Neuronal stem cell (in vitro differentiated cells): ENCODE results near the gene GSKIP.

Experiments used
- DNase-seq: peaks from one replicate; pipeline ENCODE4 v3.0.0-alpha.2; 2013; ENCODE audit warnings: low spot score
- H2AFZ ChIP-seq: one replicate; pipeline ENCODE4 v1.6.1; 2013; ENCODE audit warnings: mild to moderate bottlenecking, low read length, inconsistent platforms
- H2AK5ac ChIP-seq: 2 replicates; pipeline ENCODE4 v1.6.1; 2013; ENCODE audit warnings: low read depth, mild to moderate bottlenecking, inconsistent platforms, low read length, moderate library complexity, mixed read lengths
- H2BK120ac ChIP-seq: 2 replicates; pipeline ENCODE4 v1.6.1; 2013; ENCODE audit warnings: low read depth, mild to moderate bottlenecking, inconsistent platforms, low read length, moderate library complexity, mixed read lengths
- H2BK12ac ChIP-seq: one replicate; pipeline ENCODE4 v1.6.1; 2013; ENCODE audit warnings: low read length, inconsistent platforms
- H2BK15ac ChIP-seq: 2 replicates; pipeline ENCODE4 v1.6.1; 2013; ENCODE audit warnings: mild to moderate bottlenecking, low read length, inconsistent platforms, mixed read lengths
- H2BK5ac ChIP-seq: one replicate; pipeline ENCODE4 v1.6.1; 2013; ENCODE audit warnings: inconsistent platforms, mild to moderate bottlenecking, low read length, moderate library complexity
- H3K14ac ChIP-seq: one replicate; pipeline ENCODE4 v1.6.1; 2013; ENCODE audit warnings: low read length, inconsistent platforms
- H3K18ac ChIP-seq: 2 replicates; pipeline ENCODE4 v1.6.1; 2013; ENCODE audit warnings: low read length, inconsistent platforms
- H3K23ac ChIP-seq: 2 replicates; pipeline ENCODE4 v1.6.1; 2013; ENCODE audit warnings: low read depth, mild to moderate bottlenecking, mixed read lengths, low read length, inconsistent platforms; ENCODE audit not compliant: poor library complexity
- H3K27ac ChIP-seq: replicated peaks from 3 replicates; pipeline ENCODE4 v1.5.1; 2013; ENCODE audit warnings: low read length, inconsistent platforms
- H3K27me3 ChIP-seq, 3 experiments: 2 replicates each; pipeline ENCODE4 v1.6.1; 2013; ENCODE audit warnings: low read length in 3 of 3, mild to moderate bottlenecking in 2 of 3, inconsistent platforms in 1 of 3, low read depth in 1 of 3, mixed read lengths in 1 of 3, moderate library complexity in 1 of 3; ENCODE audit not compliant: control insufficient read depth in 3 of 3, insufficient read depth in 3 of 3
- H3K36me3 ChIP-seq, 2 donors: replicated peaks in 1 of 2; 2 replicates each; pipeline ENCODE4 v1.6.1; 2013; ENCODE audit warnings: low read length in 2 of 2; ENCODE audit not compliant: control insufficient read depth in 2 of 2, insufficient read depth in 2 of 2
- H3K4ac ChIP-seq: 2 replicates; pipeline ENCODE4 v1.6.1; 2013; ENCODE audit warnings: inconsistent platforms, mild to moderate bottlenecking, low read length, moderate library complexity
- H3K4me1 ChIP-seq, 2 donors: 1 replicate in 1 of 2; 2 replicates in 1 of 2; pipeline ENCODE4 v1.6.1; 2013; ENCODE audit warnings: low read length in 2 of 2, low read depth in 1 of 2; ENCODE audit not compliant: control insufficient read depth in 2 of 2, insufficient read depth in 1 of 2
- H3K4me2 ChIP-seq: one replicate; pipeline ENCODE4 v1.6.1; 2013; ENCODE audit warnings: mild to moderate bottlenecking, low read length, inconsistent platforms; ENCODE audit not compliant: insufficient read depth, poor library complexity, severe bottlenecking
- H3K4me3 ChIP-seq, 2 donors: 2 replicates each; pipeline ENCODE4 v1.5.1; 2013; ENCODE audit warnings: low read length in 2 of 2, mild to moderate bottlenecking in 2 of 2, inconsistent platforms in 1 of 2, moderate library complexity in 1 of 2
- H3K79me1 ChIP-seq: one replicate; pipeline ENCODE4 v1.6.1; 2013; ENCODE audit warnings: low read depth, mild to moderate bottlenecking, inconsistent platforms, low read length, moderate library complexity
- H3K9ac ChIP-seq: one replicate; pipeline ENCODE4 v1.6.1; 2013; ENCODE audit warnings: mild to moderate bottlenecking, low read depth, low read length, inconsistent platforms; ENCODE audit not compliant: poor library complexity
- H3K9me3 ChIP-seq, 2 donors: replicated peaks in 1 of 2; 2 replicates each; pipeline versions ENCODE3 to v1.6.1; 2013; ENCODE audit warnings: low read length in 2 of 2, mild to moderate bottlenecking in 2 of 2, inconsistent platforms in 1 of 2, low read depth in 1 of 2, mixed read lengths in 1 of 2, moderate library complexity in 1 of 2; ENCODE audit not compliant: control insufficient read depth in 2 of 2, insufficient read depth in 1 of 2
- H4K8ac ChIP-seq: one replicate; pipeline ENCODE4 v1.6.1; 2013; ENCODE audit warnings: low read depth, mild to moderate bottlenecking, inconsistent platforms, low read length, moderate library complexity
- H4K91ac ChIP-seq: one replicate; pipeline ENCODE4 v1.6.1; 2013; ENCODE audit warnings: low read length, low read depth, mild to moderate bottlenecking, inconsistent platforms; ENCODE audit not compliant: poor library complexity
- WGBS, 2 donors: extraction: QIAGEN DNeasy Blood & Tissue Kit; methylation state at CpG; one replicate each; pipeline ENCODE4 v1.1.7; 2013; ENCODE audit warnings: missing lambda C conversion rate in 2 of 2, mixed read lengths in 1 of 2; ENCODE audit not compliant: insufficient read length in 2 of 2, insufficient replicate concordance in 1 of 2; ENCODE audit errors: extremely low coverage in 2 of 2; 5-methylcytosine and 5-hydroxymethylcytosine counted together

Gene GSKIP

DNA sequence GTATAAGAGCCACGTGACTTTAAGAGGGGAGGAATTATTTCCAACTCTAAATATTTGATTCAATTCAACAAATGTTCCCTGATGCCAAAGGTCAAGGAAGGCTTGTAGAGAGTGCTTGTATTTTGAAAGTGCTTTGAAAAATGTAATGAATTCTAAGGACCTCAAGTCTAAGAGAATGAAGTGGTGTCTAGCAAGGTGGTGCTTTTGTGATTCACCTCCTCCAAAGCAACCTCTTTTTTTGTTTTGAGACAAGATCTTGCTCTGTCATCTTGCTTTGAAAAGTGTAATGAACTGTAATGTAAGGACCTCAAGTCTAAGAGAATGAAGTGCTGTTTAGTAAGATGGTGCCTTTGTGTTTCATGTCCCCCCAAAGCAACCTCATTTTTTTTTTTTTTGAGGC, 42.4 kb downstream of the GSKIP start:
- H3K4ac ChIP-seq = no peak overlapping the region
- no peak overlapping the region for H3K14ac ChIP-seq
- DNase-seq = no peak
- no peaks in the 10 kb centered on the region for H3K27me3 ChIP-seq
- peaks cover 0 to 3% of the 10 kb centered on the region in 2 donors for H3K4me1 ChIP-seq
- no peak overlapping the region for H3K23ac ChIP-seq
- H3K27ac ChIP-seq = no peak overlapping the region
- H3K79me1 ChIP-seq = no peaks in the 10 kb centered on the region
- no peak overlapping the region for H4K91ac ChIP-seq
- H3K4me3 ChIP-seq = no peak overlapping the region
- no peak overlapping the region for H2BK120ac ChIP-seq
- H2BK5ac ChIP-seq = no peak overlapping the region
- no peak overlapping the region for H3K18ac ChIP-seq
- no peak overlapping the region for H2AK5ac ChIP-seq
- H3K36me3 ChIP-seq = no peaks in the 10 kb centered on the region
- H2BK12ac ChIP-seq = no peak overlapping the region
- H3K9ac ChIP-seq = no peak overlapping the region
- WGBS, 2 donors = no CpG with 5 or more reads among the region's 1 CpG
- no peak overlapping the region for H2BK15ac ChIP-seq
- no peaks in the 10 kb centered on the region for H3K9me3 ChIP-seq
- no peak overlapping the region for H4K8ac ChIP-seq
- H2AFZ ChIP-seq = no peak overlapping the region
- no peak overlapping the region for H3K4me2 ChIP-seq

DNA sequence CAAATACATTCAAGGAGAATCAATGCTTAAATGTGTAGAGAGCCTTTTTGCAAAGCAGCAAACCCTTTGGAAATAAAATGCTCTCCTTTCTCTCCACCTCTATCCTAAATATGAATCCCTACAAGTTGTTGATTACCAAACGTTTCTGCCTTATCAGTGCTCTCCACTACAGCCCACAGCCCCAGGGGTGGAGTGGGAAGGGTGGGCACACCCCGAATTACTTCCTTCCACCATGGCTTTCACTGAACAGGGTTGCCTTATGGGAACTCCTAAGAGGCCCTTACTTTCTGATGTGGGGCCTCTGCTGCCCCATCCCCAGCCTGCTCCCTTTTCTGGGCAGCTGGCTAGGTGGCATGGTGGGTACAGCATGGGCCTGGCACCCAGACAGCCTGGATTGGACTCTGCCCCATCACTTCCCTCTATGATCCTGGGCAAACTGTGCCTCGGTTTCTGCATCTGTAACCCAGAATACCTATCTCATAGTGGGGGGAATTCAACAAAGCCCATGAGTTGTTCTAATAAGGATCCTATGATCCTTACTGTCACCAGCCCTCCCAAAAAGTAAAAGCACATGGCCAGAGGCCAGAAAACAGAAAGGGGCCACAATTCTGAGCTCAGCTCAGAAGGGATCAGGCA, 44.7 kb downstream of the GSKIP start:
- DNase-seq = no peak

DNA sequence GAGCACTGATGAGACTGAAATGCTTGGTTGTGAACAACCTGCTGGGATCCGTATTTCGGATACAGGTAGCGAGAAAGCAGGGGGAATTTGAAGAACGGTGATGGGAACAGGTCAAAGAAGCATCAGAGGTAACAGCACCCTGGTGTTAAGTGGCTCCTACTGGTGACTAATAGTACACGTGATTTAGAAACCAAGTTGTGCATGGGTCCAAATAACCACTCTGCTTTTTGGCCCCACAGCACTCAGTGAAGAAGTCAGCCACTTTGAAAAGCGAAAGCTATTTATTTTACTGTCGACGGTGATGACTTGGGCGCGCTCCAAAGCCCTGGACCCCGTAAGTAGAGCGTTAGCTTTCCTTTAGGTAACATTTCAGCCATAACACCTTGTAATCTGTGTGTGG, 45.3 kb downstream of the GSKIP start:
- Histone ChIP-seq H3K14ac (no peak overlapping the region), H3K36me3 (no peaks in the 10 kb centered on the region), H3K4me3 (no peak overlapping the region), H2AK5ac (no peak overlapping the region), H3K4me2 (no peak overlapping the region), H3K4ac (no peak overlapping the region), H3K9ac (no peak overlapping the region), H3K23ac (no peak overlapping the region), H4K91ac (no peak overlapping the region), H3K79me1 (no peaks in the 10 kb centered on the region), H3K18ac (no peak overlapping the region), H3K27me3 (peaks cover 0 to 3% (median 0%) of the 10 kb centered on the region in 3 experiments), H2AFZ (no peak overlapping the region), H3K4me1 (peaks cover 0 to 3% of the 10 kb centered on the region in 2 donors), H4K8ac (no peak overlapping the region), H3K27ac (no peak overlapping the region), H2BK120ac (no peak overlapping the region), H2BK12ac (no peak overlapping the region), H2BK15ac (no peak overlapping the region), H3K9me3 (no peaks in the 10 kb centered on the region), H2BK5ac (no peak overlapping the region)
- WGBS, 2 donors = no CpG with 5 or more reads among the region's 12 CpGs
- DNase-seq = no peak

More for the DNA sequence above, 44.7 kb downstream of the GSKIP start:
- Histone ChIP-seq H4K91ac (no peak overlapping the region), H2BK15ac (no peak overlapping the region), H3K9me3 (no peaks in the 10 kb centered on the region), H3K27me3 (no peaks in the 10 kb centered on the region), H3K9ac (no peak overlapping the region), H3K14ac (no peak overlapping the region), H2BK12ac (no peak overlapping the region), H3K27ac (no peak overlapping the region), H3K4me1 (peaks cover 0 to 3% of the 10 kb centered on the region in 2 donors), H2BK5ac (no peak overlapping the region), H3K36me3 (no peaks in the 10 kb centered on the region), H3K4me2 (no peak overlapping the region), H3K4me3 (no peak overlapping the region), H2AK5ac (no peak overlapping the region), H3K79me1 (no peaks in the 10 kb centered on the region), H3K4ac (no peak overlapping the region), H4K8ac (no peak overlapping the region), H2AFZ (no peak overlapping the region), H3K23ac (no peak overlapping the region), H2BK120ac (no peak overlapping the region), H3K18ac (no peak overlapping the region)
- WGBS, 2 donors = no CpG with 5 or more reads among the region's 3 CpGs

DNA sequence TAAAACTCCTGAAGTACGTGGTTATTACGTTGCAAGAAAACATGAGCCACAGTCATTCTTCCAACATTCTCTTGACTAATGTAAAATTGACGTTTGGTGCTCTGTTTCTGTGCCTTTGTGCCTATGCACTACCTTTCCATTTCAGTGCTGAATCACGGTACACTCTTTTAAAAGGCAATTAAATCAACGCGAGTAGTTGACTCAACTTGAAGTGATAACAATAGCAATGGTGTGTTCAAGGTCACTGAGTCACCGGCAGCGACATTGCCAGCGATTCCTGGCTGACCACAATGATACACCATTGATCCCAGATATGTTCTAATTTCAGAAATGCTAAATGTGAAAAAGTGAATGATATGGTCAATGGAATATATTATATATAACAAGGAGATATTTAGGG, 46.4 kb downstream of the GSKIP start:
- Histone ChIP-seq H2BK12ac (no peak overlapping the region), H4K8ac (no peak overlapping the region), H3K14ac (no peak overlapping the region), H3K4ac (no peak overlapping the region), H3K4me1 (peaks cover 0 to 3% of the 10 kb centered on the region in 2 donors), H2BK120ac (no peak overlapping the region), H3K79me1 (no peaks in the 10 kb centered on the region), H3K9me3 (no peaks in the 10 kb centered on the region), H3K9ac (no peak overlapping the region), H4K91ac (no peak overlapping the region), H3K18ac (no peak overlapping the region), H3K4me3 (no peak overlapping the region), H3K27me3 (peaks cover 0 to 7% (median 0%) of the 10 kb centered on the region in 3 experiments), H2AFZ (no peak overlapping the region), H2BK5ac (no peak overlapping the region), H3K4me2 (no peak overlapping the region), H3K27ac (no peak overlapping the region), H2AK5ac (no peak overlapping the region), H3K23ac (no peak overlapping the region), H2BK15ac (no peak overlapping the region), H3K36me3 (no peaks in the 10 kb centered on the region)
- no peak for DNase-seq
- WGBS, 2 donors = no CpG with 5 or more reads among the region's 9 CpGs
